IMR-90 (cell line): ENCODE results near the gene FCRL5. TPM values are rescaled to one million over a fixed set of nuclear protein-coding genes. Genes with fewer than 3 reads are reported as not detected.

ENCODE experiments used
- ATAC-seq: fragments of 200-7000 bp; cut with Tn5 transposase; 2 replicates; pipeline ENCODE4 v1.9.1; 2020; ENCODE audit warnings: low read depth, mild to moderate bottlenecking, moderate library complexity
- BruUV-seq: library from RNA; stranded (reverse); fragments of 400-500 nt; replicated peaks from 2 replicates; lab custom pipeline; 2021; lab: Mats Ljungman, UMichigan
- CTCF ChIA-PET: fragments of 300-600 bp; formaldehyde crosslinking; extraction: SDS; loops from one replicate; lab custom pipeline; 2021; ENCODE audit warnings: antibody characterized with exemption; lab: Yijun Ruan, JAX
- POLR2A ChIA-PET: fragments of 300-600 bp; sonication (Branson Sonifier 250); formaldehyde crosslinking; loops from one replicate; lab custom pipeline; 2022; ENCODE audit warnings: antibody characterized with exemption; ENCODE audit not compliant: unreplicated experiment; lab: Charles Lee
- DNase-seq: peaks from one replicate; pipeline ENCODE4 v3.0.0; 2013
- H2AFZ ChIP-seq: replicated peaks from 2 replicates; pipeline ENCODE3; 2013; ENCODE audit warnings: low read length, mild to moderate bottlenecking; ENCODE audit not compliant: poor library complexity
- H2AK5ac ChIP-seq: 2 replicates; pipeline ENCODE4 v1.6.1; 2013; ENCODE audit warnings: low read depth, low read length, inconsistent platforms
- H2AK9ac ChIP-seq: replicated peaks from 2 replicates; pipeline ENCODE3; 2013; ENCODE audit warnings: mild to moderate bottlenecking, low read depth, low read length, moderate library complexity; ENCODE audit not compliant: poor library complexity
- H2BK120ac ChIP-seq: 2 replicates; pipeline ENCODE4 v1.6.1; 2013; ENCODE audit warnings: low read depth, low read length, inconsistent platforms
- H2BK15ac ChIP-seq: 3 replicates; pipeline ENCODE4 v1.6.1; 2013; ENCODE audit warnings: low read depth, low read length, inconsistent platforms
- H2BK20ac ChIP-seq: 2 replicates; pipeline ENCODE4 v1.6.1; 2013; ENCODE audit warnings: low read depth, mild to moderate bottlenecking, inconsistent platforms, low read length, moderate library complexity
- H2BK5ac ChIP-seq: 2 replicates; pipeline ENCODE4 v1.6.1; 2013; ENCODE audit warnings: mild to moderate bottlenecking, low read depth, low read length, inconsistent platforms; ENCODE audit not compliant: poor library complexity, severe bottlenecking
- H3K14ac ChIP-seq: replicated peaks from 2 replicates; pipeline ENCODE4 v1.6.1; 2013; ENCODE audit warnings: low read depth, low read length, inconsistent platforms
- H3K18ac ChIP-seq: 2 replicates; pipeline ENCODE4 v1.6.1; 2013; ENCODE audit warnings: low read depth, low read length, control low read depth
- H3K23ac ChIP-seq: 2 replicates; pipeline ENCODE4 v1.6.1; 2013; ENCODE audit warnings: low read depth, low read length, inconsistent platforms
- H3K27ac ChIP-seq: 2 replicates; pipeline ENCODE4 v1.5.1; 2013; ENCODE audit warnings: mild to moderate bottlenecking, control low read depth, low read length; ENCODE audit not compliant: insufficient read depth
- H3K27me3 ChIP-seq: 2 replicates; pipeline ENCODE4 v1.6.1; 2013; ENCODE audit warnings: low read length; ENCODE audit not compliant: control insufficient read depth, insufficient read depth
- H3K36me3 ChIP-seq: 2 replicates; pipeline ENCODE4 v1.6.1; 2013; ENCODE audit warnings: low read length, mixed read lengths; ENCODE audit not compliant: control insufficient read depth, insufficient read depth
- H3K4ac ChIP-seq: 2 replicates; pipeline ENCODE4 v1.6.1; 2013; ENCODE audit warnings: low read depth, low read length, inconsistent platforms
- H3K4me1 ChIP-seq: 2 replicates; pipeline ENCODE4 v1.6.1; 2013; ENCODE audit warnings: low read length, mixed read lengths; ENCODE audit not compliant: control insufficient read depth, insufficient read depth
- H3K4me2 ChIP-seq: 2 replicates; pipeline ENCODE4 v1.6.1; 2013; ENCODE audit warnings: low read depth, mild to moderate bottlenecking, control low read depth, low read length, moderate library complexity
- H3K4me3 ChIP-seq: 2 replicates; pipeline ENCODE4 v1.5.1; 2013; ENCODE audit warnings: low read depth, mild to moderate bottlenecking, control low read depth, low read length, moderate library complexity; ENCODE audit not compliant: insufficient read depth
- H3K56ac ChIP-seq: 2 replicates; pipeline ENCODE4 v1.6.1; 2013; ENCODE audit warnings: low read length, inconsistent platforms; ENCODE audit not compliant: insufficient read depth; ENCODE audit errors: extremely low read depth
- H3K79me1 ChIP-seq, 2 experiments: 2 replicates each; pipeline ENCODE4 v1.6.1; 2013; ENCODE audit warnings: low read length in 2 of 2, inconsistent platforms in 1 of 2, low read depth in 1 of 2
- H3K9ac ChIP-seq: 2 replicates; pipeline ENCODE4 v1.6.1; 2013; ENCODE audit warnings: low read depth, low read length, control low read depth
- H3K9me1 ChIP-seq: 2 replicates; pipeline ENCODE4 v1.6.1; 2013; ENCODE audit warnings: low read length, inconsistent platforms; ENCODE audit not compliant: insufficient read depth
- H3K9me3 ChIP-seq: 2 replicates; pipeline ENCODE4 v1.6.1; 2013; ENCODE audit warnings: low read length; ENCODE audit not compliant: control insufficient read depth, insufficient read depth
- H4K20me1 ChIP-seq: 2 replicates; pipeline ENCODE4 v1.6.1; 2013; ENCODE audit warnings: low read length, inconsistent platforms; ENCODE audit not compliant: insufficient read depth
- H4K5ac ChIP-seq: 2 replicates; pipeline ENCODE4 v1.6.1; 2013; ENCODE audit warnings: mild to moderate bottlenecking, low read depth, low read length, control low read depth
- H4K8ac ChIP-seq, 2 experiments: 2 replicates each; pipeline ENCODE4 v1.6.1; 2013; ENCODE audit warnings: low read depth in 2 of 2, low read length in 2 of 2, control low read depth in 1 of 2, inconsistent platforms in 1 of 2
- H4K91ac ChIP-seq: 2 replicates; pipeline ENCODE4 v1.6.1; 2013; ENCODE audit warnings: low read depth, low read length, inconsistent platforms; ENCODE audit not compliant: insufficient read depth
- CEBPB ChIP-seq: IDR thresholded peaks from 2 replicates; pipeline ENCODE4 v1.6.1; 2012; ENCODE audit warnings: low read depth, low read length, improper control_type of control experiment
- CHD1 ChIP-seq: IDR thresholded peaks from 2 replicates; pipeline ENCODE4 v1.6.1; 2012; ENCODE audit warnings: low read depth, low read length, improper control_type of control experiment
- ELK1 ChIP-seq: fragments of 150-350 bp; IDR thresholded peaks from 2 replicates; pipeline ENCODE4 v1.6.1; 2016; ENCODE audit warnings: low read depth, mild to moderate bottlenecking, low read length, moderate library complexity, borderline replicate concordance
- FOS ChIP-seq: fragments of 150-350 bp; IDR thresholded peaks from 2 replicates; pipeline ENCODE4 v1.6.1; 2016; ENCODE audit warnings: low read depth, low read length
- MAFK ChIP-seq: IDR thresholded peaks from 2 replicates; pipeline ENCODE4 v1.6.1; 2012; ENCODE audit warnings: low read depth, low read length, improper control_type of control experiment
- MXI1 ChIP-seq: IDR thresholded peaks from 2 replicates; pipeline ENCODE4 v1.6.1; 2012; ENCODE audit warnings: low read depth, mild to moderate bottlenecking, low read length, moderate library complexity, borderline replicate concordance
- POLR2A ChIP-seq: IDR thresholded peaks from 2 replicates; pipeline ENCODE4 v1.6.1; 2012; ENCODE audit warnings: mild to moderate bottlenecking, low read depth, low read length
- RCOR1 ChIP-seq: IDR thresholded peaks from 2 replicates; pipeline ENCODE4 v1.6.1; 2012; ENCODE audit warnings: mild to moderate bottlenecking, low read length, improper control_type of control experiment; ENCODE audit not compliant: insufficient replicate concordance
- SMC3 ChIP-seq: fragments of 150-350 bp; IDR thresholded peaks from 2 replicates; pipeline ENCODE4 v1.6.1; 2016; ENCODE audit warnings: low read depth, mild to moderate bottlenecking, antibody characterized with exemption, low read length, moderate library complexity
- USF2 ChIP-seq: fragments of 150-350 bp; IDR thresholded peaks from 2 replicates; pipeline ENCODE4 v1.6.1; 2017; ENCODE audit warnings: mild to moderate bottlenecking, antibody characterized with exemption, low read length, low read depth
- WGBS, 2 experiments: methylation state at CpG; one replicate each; pipeline versions ENCODE4 v1.1.5 to v1.1.7; 2013; ENCODE audit warnings: missing lambda C conversion rate in 2 of 2; ENCODE audit not compliant: insufficient read length in 1 of 2; ENCODE audit errors: extremely low coverage in 2 of 2; 5-methylcytosine and 5-hydroxymethylcytosine counted together
- dilution Hi-C: fragments of 300-500 bp; cut with HindIII; formaldehyde crosslinking; loops from one replicate; pipeline ENCODE4 v1.14.3; 2018; ENCODE audit warnings: low sequenced_read_pairs; ENCODE audit not compliant: unreplicated experiment
- in situ Hi-C: fragments of 300-500 bp; cut with MboI; formaldehyde crosslinking; loops from 3 replicates; pipeline ENCODE4 v1.14.3; 2019; ENCODE audit warnings: low sequenced_read_pairs, inconsistent platforms, mixed read lengths
- intact Hi-C: fragments of 100-400 bp; cut with micrococcal nuclease; formaldehyde crosslinking; loops from 2 replicates; pipeline ENCODE4 v1.10.0; 2022
- polyA plus RNA-seq, 3 experiments: library from polyadenylated mRNA; depleted of rRNA; stranded (reverse); fragments of >200 nt; gene quantifications; 2 replicates each; pipeline ENCODE4 v1.2.3, GENCODE V29; 2012; ENCODE audit warnings: low replicate concordance in 1 of 3
- total RNA-seq: library from RNA; depleted of rRNA; stranded (reverse); fragments of >200 nt; gene quantifications from 2 replicates; pipeline ENCODE4 v1.2.3, GENCODE V29; 2012

Gene FCRL5
- total and polyA plus RNA-seq, 2 of the 4 experiments (the other 2 are of a cell fraction), result not detected

GRCh38 chr1:157575744-157576143, 23.4 kb upstream of the FCRL5 start:
- Histone ChIP-seq H3K23ac (no peak overlapping the region), H3K36me3 (no peaks in the 10 kb centered on the region), H3K14ac (no peak overlapping the region), H3K4me1 (no peaks in the 10 kb centered on the region), H3K27me3 (no peaks in the 10 kb centered on the region), H3K79me1 (no peaks in the 10 kb centered on the region), H3K4ac (no peak overlapping the region), H2BK5ac (no peak overlapping the region), H2BK15ac (no peak overlapping the region), H4K5ac (no peak overlapping the region), H3K56ac (no peak overlapping the region), H3K27ac (no peak overlapping the region), H3K9me1 (no peaks in the 10 kb centered on the region), H3K9me3 (no peaks in the 10 kb centered on the region), H4K8ac (no peak overlapping the region), H2AK9ac (no peak overlapping the region), H4K20me1 (no peaks in the 10 kb centered on the region), H2AK5ac (no peak overlapping the region), H2BK20ac (no peak overlapping the region), H3K9ac (no peak overlapping the region), H4K91ac (no peak overlapping the region), H2AFZ (no peak overlapping the region), H3K18ac (no peak overlapping the region), H3K4me2 (no peak overlapping the region), H3K4me3 (no peak overlapping the region), H2BK120ac (no peak overlapping the region)
- in situ Hi-C loops, result loop anchor here (10.0 kb wide), 1 partner anchor 559 kb away; no protein-coding TSS in a partner anchor
- WGBS, 2 experiments, result no CpG with 5 or more reads among the region's 2 CpGs
- DNase-seq, result no peak
- intact Hi-C loops, result no loop called here
- BruUV-seq, result no TSS peak
- no peak for ATAC-seq
- no peak for TF ChIP-seq FOS
- TF ChIP-seq USF2, result no peak
- TF ChIP-seq MAFK, result no peak
- no peak for TF ChIP-seq ELK1
- no peak for TF ChIP-seq POLR2A
- TF ChIP-seq RCOR1, result no peak
- no peak for TF ChIP-seq CEBPB
- no peak for TF ChIP-seq MXI1
- TF ChIP-seq CHD1, result no peak
- TF ChIP-seq SMC3, result no peak
- CTCF ChIA-PET, result no interaction called here
- dilution Hi-C loops, result no loop called here
- POLR2A ChIA-PET, result no interaction called here
